GM13976 (cell line): ENCODE measurements around the gene PARD6G.

Source experiments
- DNase-seq: peaks from one replicate; pipeline ENCODE4 v3.0.0; 2012; ENCODE audit warnings: low spot score
- in situ Hi-C: fragments of 300-500 bp; cut with MboI; formaldehyde crosslinking; loops from one replicate; pipeline ENCODE4 v1.12.0; 2022; ENCODE audit warnings: low sequenced_read_pairs, mixed read lengths, inconsistent platforms; ENCODE audit not compliant: unreplicated experiment
- TF ChIP-seq, protein P1 (sequence below): IDR thresholded peaks from 2 replicates; pipeline ENCODE4 v1.5.1; 2012; ENCODE audit warnings: borderline replicate concordance, mild to moderate bottlenecking; ENCODE audit not compliant: insufficient read depth; ENCODE audit errors: extremely low read depth, missing control alignments, control extremely low read depth

PARD6G gene

GRCh38 chr18:80147037-80147417 is 100.3 kb downstream of the PARD6G start:
- TF ChIP-seq, protein P1, sequence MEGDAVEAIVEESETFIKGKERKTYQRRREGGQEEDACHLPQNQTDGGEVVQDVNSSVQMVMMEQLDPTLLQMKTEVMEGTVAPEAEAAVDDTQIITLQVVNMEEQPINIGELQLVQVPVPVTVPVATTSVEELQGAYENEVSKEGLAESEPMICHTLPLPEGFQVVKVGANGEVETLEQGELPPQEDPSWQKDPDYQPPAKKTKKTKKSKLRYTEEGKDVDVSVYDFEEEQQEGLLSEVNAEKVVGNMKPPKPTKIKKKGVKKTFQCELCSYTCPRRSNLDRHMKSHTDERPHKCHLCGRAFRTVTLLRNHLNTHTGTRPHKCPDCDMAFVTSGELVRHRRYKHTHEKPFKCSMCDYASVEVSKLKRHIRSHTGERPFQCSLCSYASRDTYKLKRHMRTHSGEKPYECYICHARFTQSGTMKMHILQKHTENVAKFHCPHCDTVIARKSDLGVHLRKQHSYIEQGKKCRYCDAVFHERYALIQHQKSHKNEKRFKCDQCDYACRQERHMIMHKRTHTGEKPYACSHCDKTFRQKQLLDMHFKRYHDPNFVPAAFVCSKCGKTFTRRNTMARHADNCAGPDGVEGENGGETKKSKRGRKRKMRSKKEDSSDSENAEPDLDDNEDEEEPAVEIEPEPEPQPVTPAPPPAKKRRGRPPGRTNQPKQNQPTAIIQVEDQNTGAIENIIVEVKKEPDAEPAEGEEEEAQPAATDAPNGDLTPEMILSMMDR = no peak
- in situ Hi-C loops = no loop called here
- DNase-seq = no peak

DNA sequence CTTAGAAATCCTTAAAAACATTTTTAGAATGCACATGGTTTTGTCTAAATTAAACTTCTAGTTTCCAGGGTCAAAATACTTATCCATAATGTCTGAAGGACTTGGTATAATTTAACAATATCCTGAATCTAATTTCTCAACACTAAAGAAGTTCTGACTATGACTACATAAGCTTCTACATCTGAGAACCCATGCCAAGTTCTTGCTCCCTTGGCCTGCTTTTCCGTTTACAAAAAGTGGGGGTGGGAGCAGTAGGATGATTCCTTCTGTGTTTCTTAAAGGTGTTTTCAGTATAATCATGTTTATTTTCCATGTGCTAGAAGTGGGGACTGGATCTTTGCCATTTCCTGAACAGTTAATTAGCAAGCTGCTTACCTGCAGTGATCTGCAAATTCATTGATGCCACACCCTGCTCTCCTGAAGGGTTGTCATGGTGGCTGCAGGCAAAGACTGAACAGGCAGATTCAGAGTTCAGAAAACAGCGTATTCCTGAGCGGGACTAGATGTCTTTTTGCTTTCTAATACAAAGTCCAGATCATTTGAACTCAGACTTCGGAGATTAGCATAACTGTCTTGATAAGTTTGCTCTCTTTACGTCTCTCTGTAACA is 102.0 kb downstream of the PARD6G start:
- TF ChIP-seq, protein P1 = no peak
- DNase-seq = no peak
- in situ Hi-C loops = no loop called here

GRCh38 chr18:80143881-80144280 is 103.4 kb downstream of the PARD6G start:
- in situ Hi-C loops = no loop called here
- TF ChIP-seq, protein P1 = no peak
- DNase-seq = no peak

- in situ Hi-C loops = no loop called here
- no peak for DNase-seq
- TF ChIP-seq, protein P1 = no peak
Observed at GRCh38 chr18:80140455-80140985, 106.8 kb downstream of the PARD6G start.

DNA sequence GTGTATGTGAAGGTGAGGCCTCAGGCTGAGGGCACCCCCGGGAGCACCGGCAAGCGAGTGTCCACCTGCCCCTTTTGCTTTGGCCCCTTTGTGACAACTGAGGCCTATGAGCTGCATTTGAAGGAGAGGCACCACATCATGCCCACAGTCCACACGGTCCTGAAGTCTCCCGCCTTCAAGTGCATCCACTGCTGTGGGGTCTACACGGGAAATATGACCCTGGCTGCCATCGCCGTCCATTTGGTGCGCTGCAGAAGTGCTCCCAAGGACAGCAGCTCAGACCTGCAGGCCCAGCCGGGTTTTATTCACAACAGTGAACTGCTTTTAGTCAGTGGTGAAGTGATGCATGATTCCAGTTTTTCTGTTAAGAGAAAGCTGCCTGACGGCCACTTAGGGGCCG is 109.3 kb downstream of the PARD6G start:
- TF ChIP-seq, protein P1 = no peak
- in situ Hi-C loops = no loop called here
- no peak for DNase-seq

DNA sequence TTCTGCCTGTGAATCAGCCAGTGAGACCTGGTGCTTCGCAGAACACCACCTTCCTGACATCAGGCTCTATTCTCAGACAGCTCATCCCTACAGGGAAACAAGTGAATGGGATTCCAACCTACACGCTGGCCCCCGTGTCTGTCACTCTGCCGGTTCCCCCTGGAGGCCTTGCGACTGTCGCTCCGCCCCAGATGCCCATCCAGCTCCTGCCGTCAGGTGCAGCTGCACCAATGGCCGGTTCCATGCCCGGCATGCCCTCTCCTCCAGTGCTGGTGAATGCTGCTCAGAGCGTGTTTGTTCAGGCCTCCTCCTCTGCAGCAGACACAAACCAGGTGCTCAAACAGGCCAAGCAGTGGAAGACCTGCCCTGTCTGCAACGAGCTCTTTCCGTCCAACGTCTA is 110.2 kb downstream of the PARD6G start:
- TF ChIP-seq, protein P1 = no peak
- in situ Hi-C loops = no loop called here
- DNase-seq = no peak
